WTC11 (cell line): Measurements from ENCODE around the gene NSMF.

ENCODE experiments used
- CTCF ChIP-seq: fragments of 200-600 bp; IDR thresholded peaks from 2 replicates; pipeline ENCODE4 v1.8.0; 2022; ENCODE audit warnings: antibody characterized with exemption
- ESRRA ChIP-seq: sonication (generic); formaldehyde crosslinking; IDR thresholded peaks from 2 replicates; pipeline ENCODE4 v1.8.1; 2022; ENCODE audit warnings: mild to moderate bottlenecking, missing genetic modification reagents, borderline replicate concordance
- ZSCAN18 ChIP-seq: fragments of 250-450 bp; sonication (Bioruptor Pico); IDR thresholded peaks from 2 replicates; pipeline ENCODE4 v2.1.2; 2022; ENCODE audit warnings: mild to moderate bottlenecking, moderate library complexity

GRCh38 chr9:137405677-137406081 is 53.5 kb downstream of the NSMF start:
- no peak for TF ChIP-seq CTCF
- TF ChIP-seq ZSCAN18 (CRISPR knock-in tag) = no peak
- TF ChIP-seq ESRRA (CRISPR knock-in tag) = no peak
